Panc1 (cell line): ENCODE measurements around the gene FBN1. TPM values are rescaled to one million over a fixed set of nuclear protein-coding genes. Genes with fewer than 3 reads are reported as not detected.

ENCODE experiments used
- ATAC-seq: fragments of 200-7000 bp; cut with Tn5 transposase; 2 replicates; pipeline ENCODE4 v1.9.1; 2020; ENCODE audit warnings: mild to moderate bottlenecking, moderate library complexity
- BruUV-seq: library from RNA; stranded (reverse); fragments of 400-500 nt; replicated peaks from 2 replicates; lab custom pipeline; 2021; lab: Mats Ljungman, UMichigan
- CTCF ChIA-PET: fragments of 300-600 bp; sonication (Branson Sonifier 250); formaldehyde crosslinking; loops from one replicate; lab custom pipeline; 2022; ENCODE audit warnings: antibody characterized with exemption; lab: Charles Lee
- POLR2A ChIA-PET: fragments of 300-600 bp; sonication (Branson Sonifier 250); formaldehyde crosslinking; loops from one replicate; lab custom pipeline; 2022; ENCODE audit warnings: antibody characterized with exemption; lab: Charles Lee
- DNase-seq: peaks from one replicate; pipeline ENCODE4 v3.0.0-alpha.2; 2010; ENCODE audit warnings: low read depth, low spot score
- H3K27ac ChIP-seq: 2 replicates; pipeline ENCODE4 v1.5.1; 2011; ENCODE audit warnings: mild to moderate bottlenecking, low read length, inconsistent platforms
- H3K27me3 ChIP-seq: fragments of 200-500 bp; sonication (Bioruptor generic); 2 replicates; pipeline ENCODE4 v1.6.0; 2014; ENCODE audit warnings: low read length, inconsistent platforms; ENCODE audit not compliant: control insufficient read depth, insufficient read depth
- H3K36me3 ChIP-seq: fragments of 200-500 bp; sonication (Bioruptor generic); 2 replicates; pipeline ENCODE4 v1.5.1; 2014; ENCODE audit warnings: inconsistent platforms, mild to moderate bottlenecking, low read length, moderate library complexity; ENCODE audit not compliant: control insufficient read depth, insufficient read depth
- H3K4me1 ChIP-seq: 2 replicates; pipeline ENCODE4 v1.5.1; 2011; ENCODE audit warnings: inconsistent platforms, mild to moderate bottlenecking, low read length, moderate library complexity; ENCODE audit not compliant: control insufficient read depth, insufficient read depth
- H3K4me3 ChIP-seq, 2 experiments: 2 replicates each; pipeline ENCODE4 v1.5.1; 2011 to 2012; ENCODE audit warnings: low read depth in 2 of 2, low read length in 2 of 2, mild to moderate bottlenecking in 2 of 2, inconsistent platforms in 1 of 2, moderate library complexity in 1 of 2
- H3K9me3 ChIP-seq: fragments of 200-500 bp; sonication (Bioruptor generic); 2 replicates; pipeline ENCODE4 v1.5.1; 2014; ENCODE audit warnings: low read depth, mild to moderate bottlenecking, inconsistent platforms, low read length, moderate library complexity; ENCODE audit not compliant: control insufficient read depth, insufficient read depth
- POLR2AphosphoS5 ChIP-seq: IDR thresholded peaks from 2 replicates; pipeline ENCODE4 v1.6.1; 2012; ENCODE audit warnings: mild to moderate bottlenecking, low read depth, low read length, moderate library complexity
- SIN3A ChIP-seq: IDR thresholded peaks from 2 replicates; pipeline ENCODE4 v1.6.1; 2012; ENCODE audit warnings: low read depth, mild to moderate bottlenecking, low read length, moderate library complexity, borderline replicate concordance; ENCODE audit not compliant: insufficient read depth
- TCF7L2 ChIP-seq: IDR thresholded peaks from 2 replicates; pipeline ENCODE4 v1.6.1; 2011; ENCODE audit warnings: mild to moderate bottlenecking, low read depth, low read length, inconsistent platforms
- in situ Hi-C: cut with HindIII; loops from 2 replicates; pipeline ENCODE4 v1.10.0; 2016; ENCODE audit warnings: low sequenced_read_pairs, low pct_unique_long_range_greater_than_20kb
- intact Hi-C: fragments of 100-400 bp; cut with micrococcal nuclease; formaldehyde crosslinking; loops from one replicate; pipeline ENCODE4 v1.10.0; 2022; ENCODE audit not compliant: unreplicated experiment
- total RNA-seq: library from RNA; stranded (reverse); gene quantifications from one replicate; pipeline ENCODE4 v1.2.1, GENCODE V29; 2021; ENCODE audit not compliant: unreplicated experiment
- TF ChIP-seq, protein P1 (sequence below): fragments of 450-650 bp; IDR thresholded peaks from 2 replicates; pipeline ENCODE4 v1.5.1; 2017; ENCODE audit warnings: mild to moderate bottlenecking
- TF ChIP-seq, protein P2 (sequence below), 2 experiments: IDR thresholded peaks; 2 replicates each; pipeline ENCODE4 v1.6.1; 2011 to 2012; ENCODE audit warnings: low read depth in 2 of 2, control low read depth in 1 of 2, low read length in 1 of 2, mild to moderate bottlenecking in 1 of 2, moderate library complexity in 1 of 2; ENCODE audit not compliant: insufficient read depth in 1 of 2

The FBN1 gene
- total RNA-seq, 1 experiment from 2014 or later, result 0.46 TPM

DNA sequence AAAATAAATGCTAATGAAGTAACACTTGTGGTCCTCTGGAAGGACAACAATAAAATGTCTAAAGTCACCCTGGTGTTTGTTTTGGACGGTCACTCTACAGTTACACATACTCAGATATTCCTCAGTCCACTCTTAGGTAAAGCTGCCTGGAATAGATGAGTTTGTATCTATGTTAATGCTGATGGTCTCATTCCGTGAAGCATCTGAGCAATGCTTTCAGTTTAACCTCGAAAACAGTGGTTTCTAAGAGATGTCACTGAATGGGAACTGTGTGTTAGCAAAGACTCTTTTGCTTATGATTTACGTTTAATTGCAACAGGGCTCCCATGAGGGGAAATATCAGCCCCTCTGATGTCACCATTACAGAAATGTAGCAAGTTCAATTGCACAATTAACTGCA is 49.1 kb downstream of the FBN1 start:
- peaks cover 2% of the 10 kb centered on the region; the same call in 1 of the 2 replicates for H3K27me3 ChIP-seq
- no peaks in the 10 kb centered on the region for H3K36me3 ChIP-seq
- H3K4me1 ChIP-seq, result no peaks in the 10 kb centered on the region
- no peak for DNase-seq
- H3K4me3 ChIP-seq, result no peak overlapping the region
- intact Hi-C loops (no loop called here), in situ Hi-C loops (no loop called here)
- no peaks in the 10 kb centered on the region for H3K9me3 ChIP-seq
- TF ChIP-seq TCF7L2 (no peak), POLR2AphosphoS5 (no peak), SIN3A (no peak)
- TF ChIP-seq, protein P1, sequence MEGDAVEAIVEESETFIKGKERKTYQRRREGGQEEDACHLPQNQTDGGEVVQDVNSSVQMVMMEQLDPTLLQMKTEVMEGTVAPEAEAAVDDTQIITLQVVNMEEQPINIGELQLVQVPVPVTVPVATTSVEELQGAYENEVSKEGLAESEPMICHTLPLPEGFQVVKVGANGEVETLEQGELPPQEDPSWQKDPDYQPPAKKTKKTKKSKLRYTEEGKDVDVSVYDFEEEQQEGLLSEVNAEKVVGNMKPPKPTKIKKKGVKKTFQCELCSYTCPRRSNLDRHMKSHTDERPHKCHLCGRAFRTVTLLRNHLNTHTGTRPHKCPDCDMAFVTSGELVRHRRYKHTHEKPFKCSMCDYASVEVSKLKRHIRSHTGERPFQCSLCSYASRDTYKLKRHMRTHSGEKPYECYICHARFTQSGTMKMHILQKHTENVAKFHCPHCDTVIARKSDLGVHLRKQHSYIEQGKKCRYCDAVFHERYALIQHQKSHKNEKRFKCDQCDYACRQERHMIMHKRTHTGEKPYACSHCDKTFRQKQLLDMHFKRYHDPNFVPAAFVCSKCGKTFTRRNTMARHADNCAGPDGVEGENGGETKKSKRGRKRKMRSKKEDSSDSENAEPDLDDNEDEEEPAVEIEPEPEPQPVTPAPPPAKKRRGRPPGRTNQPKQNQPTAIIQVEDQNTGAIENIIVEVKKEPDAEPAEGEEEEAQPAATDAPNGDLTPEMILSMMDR, result no peak
- TF ChIP-seq, protein P2, sequence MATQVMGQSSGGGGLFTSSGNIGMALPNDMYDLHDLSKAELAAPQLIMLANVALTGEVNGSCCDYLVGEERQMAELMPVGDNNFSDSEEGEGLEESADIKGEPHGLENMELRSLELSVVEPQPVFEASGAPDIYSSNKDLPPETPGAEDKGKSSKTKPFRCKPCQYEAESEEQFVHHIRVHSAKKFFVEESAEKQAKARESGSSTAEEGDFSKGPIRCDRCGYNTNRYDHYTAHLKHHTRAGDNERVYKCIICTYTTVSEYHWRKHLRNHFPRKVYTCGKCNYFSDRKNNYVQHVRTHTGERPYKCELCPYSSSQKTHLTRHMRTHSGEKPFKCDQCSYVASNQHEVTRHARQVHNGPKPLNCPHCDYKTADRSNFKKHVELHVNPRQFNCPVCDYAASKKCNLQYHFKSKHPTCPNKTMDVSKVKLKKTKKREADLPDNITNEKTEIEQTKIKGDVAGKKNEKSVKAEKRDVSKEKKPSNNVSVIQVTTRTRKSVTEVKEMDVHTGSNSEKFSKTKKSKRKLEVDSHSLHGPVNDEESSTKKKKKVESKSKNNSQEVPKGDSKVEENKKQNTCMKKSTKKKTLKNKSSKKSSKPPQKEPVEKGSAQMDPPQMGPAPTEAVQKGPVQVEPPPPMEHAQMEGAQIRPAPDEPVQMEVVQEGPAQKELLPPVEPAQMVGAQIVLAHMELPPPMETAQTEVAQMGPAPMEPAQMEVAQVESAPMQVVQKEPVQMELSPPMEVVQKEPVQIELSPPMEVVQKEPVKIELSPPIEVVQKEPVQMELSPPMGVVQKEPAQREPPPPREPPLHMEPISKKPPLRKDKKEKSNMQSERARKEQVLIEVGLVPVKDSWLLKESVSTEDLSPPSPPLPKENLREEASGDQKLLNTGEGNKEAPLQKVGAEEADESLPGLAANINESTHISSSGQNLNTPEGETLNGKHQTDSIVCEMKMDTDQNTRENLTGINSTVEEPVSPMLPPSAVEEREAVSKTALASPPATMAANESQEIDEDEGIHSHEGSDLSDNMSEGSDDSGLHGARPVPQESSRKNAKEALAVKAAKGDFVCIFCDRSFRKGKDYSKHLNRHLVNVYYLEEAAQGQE (IDR thresholded peaks at IDR 0.05; ENCODE audit: insufficient read depth in 1 of 2, low read depth in 2 of 2, low read length in 1 of 2), result no peak
- POLR2A ChIA-PET, result no interaction called here
- no TSS peak for BruUV-seq
- H3K27ac ChIP-seq, result no peak overlapping the region
- CTCF ChIA-PET, result no interaction called here
- ATAC-seq, result no peak

DNA sequence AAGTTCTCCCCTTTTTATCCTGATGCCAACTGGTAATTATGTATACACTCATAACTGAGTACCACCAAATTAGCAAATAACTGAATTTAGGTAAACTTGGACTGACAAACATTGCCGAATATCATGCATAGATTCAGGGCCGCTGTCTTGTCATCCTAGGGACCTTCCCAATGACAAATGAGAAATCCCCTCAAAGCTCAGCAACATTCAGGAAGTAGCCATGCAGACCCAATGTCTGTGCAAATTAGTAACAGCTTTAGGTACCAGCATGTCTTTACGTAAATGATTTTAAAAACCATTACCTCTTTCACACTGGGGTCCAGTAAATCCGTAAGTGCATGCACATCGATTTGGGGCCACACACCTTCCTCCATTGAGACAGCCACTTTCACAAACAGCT is 49.5 kb downstream of the FBN1 start:
- no peak overlapping the region for H3K27ac ChIP-seq
- TF ChIP-seq, protein P2 (IDR thresholded peaks at IDR 0.05; ENCODE audit: insufficient read depth in 1 of 2, low read depth in 2 of 2, low read length in 1 of 2), result no peak
- TF ChIP-seq POLR2AphosphoS5 (no peak), SIN3A (no peak), TCF7L2 (no peak)
- TF ChIP-seq, protein P1, result no peak
- H3K9me3 ChIP-seq, result no peaks in the 10 kb centered on the region
- H3K36me3 ChIP-seq, result no peaks in the 10 kb centered on the region
- POLR2A ChIA-PET, result no interaction called here
- BruUV-seq, result no TSS peak
- DNase-seq (no peak), ATAC-seq (no peak)
- no peak overlapping the region for H3K4me3 ChIP-seq
- CTCF ChIA-PET, result no interaction called here
- no peaks in the 10 kb centered on the region for H3K4me1 ChIP-seq
- intact Hi-C loops, result no loop called here
- in situ Hi-C loops, result no loop called here
- H3K27me3 ChIP-seq, result peaks cover 2% of the 10 kb centered on the region; the same call in 1 of the 2 replicates
